ENCODE measurements around the gene SDK2.

- TF ChIP-seq LEF1 (IDR thresholded peaks at IDR 0.05; ENCODE audit: borderline replicate concordance) = no peak
- no peak for TF ChIP-seq NFRKB (IDR thresholded peaks at IDR 0.05)
- no peak for TF ChIP-seq ZNF384 (IDR thresholded peaks at IDR 0.05)
- TF ChIP-seq SP1 (IDR thresholded peaks at IDR 0.05) = no peak
- TF ChIP-seq FOXK2 (IDR thresholded peaks at IDR 0.05) = no peak
- TF ChIP-seq BHLHE40 (IDR thresholded peaks at IDR 0.05; ENCODE audit: borderline replicate concordance) = no peak
- TF ChIP-seq FOXM1 (IDR thresholded peaks at IDR 0.05; ENCODE audit: borderline replicate concordance) = no peak
- no peak for TF ChIP-seq ARNT (IDR thresholded peaks at IDR 0.05)
- no peak for TF ChIP-seq ELF4 (IDR thresholded peaks at IDR 0.05)
- TF ChIP-seq CTBP1 (IDR thresholded peaks at IDR 0.05; ENCODE audit: borderline replicate concordance) = no peak
- TF ChIP-seq HDGF (IDR thresholded peaks at IDR 0.05; ENCODE audit: borderline replicate concordance) = no peak
- no peak for TF ChIP-seq PKNOX1 (IDR thresholded peaks at IDR 0.05)
- no peak for TF ChIP-seq L3MBTL2 (conservative IDR thresholded peaks at IDR 0.05)
Measured at GRCh38 chr17:73624496-73624988, 19.7 kb downstream of the SDK2 start.
